D721Med (cell line): ENCODE results near the gene SSMEM1.

Experiments used
- DNase-seq: peaks from one replicate; pipeline ENCODE4 v3.0.0; 2011; ENCODE audit warnings: low spot score; ENCODE audit not compliant: insufficient read length
- FAIRE-seq: peaks from 2 replicates; lab custom pipeline; 2011; peaks lifted over from hg19 to GRCh38; lab: Jason Lieb, UNC
- CTCF ChIP-seq: IDR thresholded peaks from 2 replicates; pipeline ENCODE4 v1.5.1; 2012; ENCODE audit warnings: mild to moderate bottlenecking, control low read depth; ENCODE audit not compliant: insufficient read depth; ENCODE audit errors: missing control alignments

The SSMEM1 gene

GRCh38 chr7:130210181-130210935, 2.7 kb downstream of the SSMEM1 start:
- no peak for TF ChIP-seq CTCF
- FAIRE-seq (no peak), DNase-seq (no peak)

- FAIRE-seq (no peak), DNase-seq (no peak)
- no peak for TF ChIP-seq CTCF
Observed at GRCh38 chr7:130213828-130214227, 6.2 kb downstream of the SSMEM1 start.

DNA sequence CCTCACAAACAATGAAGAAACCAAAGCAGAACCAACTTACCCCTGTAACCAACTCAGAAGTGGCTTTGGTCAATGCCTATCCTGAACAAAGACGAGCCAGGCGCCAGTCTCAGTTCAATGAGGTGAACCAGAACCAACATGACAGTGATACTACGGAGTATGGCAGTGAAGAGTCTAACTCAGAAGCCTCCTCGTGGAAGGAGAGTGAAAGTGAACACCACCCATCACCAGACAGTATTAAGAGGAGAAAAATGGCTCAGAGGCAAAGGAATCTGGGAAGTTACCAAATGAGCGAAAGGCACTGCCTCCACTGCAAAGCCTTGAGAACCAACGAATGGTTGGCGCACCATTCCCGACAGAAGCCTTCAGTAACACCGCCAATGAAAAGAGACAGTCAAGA, 8.4 kb downstream of the SSMEM1 start:
- FAIRE-seq (no peak), DNase-seq (no peak)
- TF ChIP-seq CTCF: no peak

GRCh38 chr7:130216750-130217149, 9.1 kb downstream of the SSMEM1 start:
- no peak for TF ChIP-seq CTCF
- DNase-seq: no peak
- no peak for FAIRE-seq

GRCh38 chr7:130218806-130219620, 11.4 kb downstream of the SSMEM1 start:
- FAIRE-seq (no peak), DNase-seq (no peak)
- TF ChIP-seq CTCF: no peak

GRCh38 chr7:130219871-130220270, 12.2 kb downstream of the SSMEM1 start:
- TF ChIP-seq CTCF: no peak
- DNase-seq: no peak
- no peak for FAIRE-seq

GRCh38 chr7:130221746-130222145, 14.1 kb downstream of the SSMEM1 start:
- DNase-seq (no peak), FAIRE-seq (no peak)
- no peak for TF ChIP-seq CTCF
